ENCODE measurements around the gene ULK4. TPM values are rescaled to one million over a fixed set of nuclear protein-coding genes. Genes with fewer than 3 reads are reported as not detected.

ULK4 gene
- total and polyA plus RNA-seq, 9 of the 15 experiments (the other 6 are each of a cell fraction or from before 2014, with no cell fraction given), result 3.0 to 5.9 (median 3.5) TPM

DNA sequence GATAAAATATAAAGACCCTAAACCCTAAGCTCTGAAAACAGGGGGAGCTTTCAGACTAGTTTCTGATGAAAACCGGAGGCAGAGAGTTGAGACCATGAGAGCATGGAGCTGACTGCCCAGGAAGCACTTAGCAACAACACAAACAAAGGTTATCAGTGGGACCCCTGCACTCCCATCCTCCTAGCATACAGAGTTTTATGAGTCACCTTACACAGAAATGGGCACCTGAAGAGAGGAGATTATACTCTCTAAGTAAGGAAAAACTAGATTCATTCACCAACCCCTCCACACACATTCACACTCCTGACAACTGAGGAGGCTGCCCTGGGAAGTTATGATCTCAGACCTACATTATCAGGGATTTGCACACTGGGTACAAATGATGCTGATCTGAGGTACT is 261.7 kb downstream of the ULK4 start (continued):
- TF ChIP-seq, protein P1, sequence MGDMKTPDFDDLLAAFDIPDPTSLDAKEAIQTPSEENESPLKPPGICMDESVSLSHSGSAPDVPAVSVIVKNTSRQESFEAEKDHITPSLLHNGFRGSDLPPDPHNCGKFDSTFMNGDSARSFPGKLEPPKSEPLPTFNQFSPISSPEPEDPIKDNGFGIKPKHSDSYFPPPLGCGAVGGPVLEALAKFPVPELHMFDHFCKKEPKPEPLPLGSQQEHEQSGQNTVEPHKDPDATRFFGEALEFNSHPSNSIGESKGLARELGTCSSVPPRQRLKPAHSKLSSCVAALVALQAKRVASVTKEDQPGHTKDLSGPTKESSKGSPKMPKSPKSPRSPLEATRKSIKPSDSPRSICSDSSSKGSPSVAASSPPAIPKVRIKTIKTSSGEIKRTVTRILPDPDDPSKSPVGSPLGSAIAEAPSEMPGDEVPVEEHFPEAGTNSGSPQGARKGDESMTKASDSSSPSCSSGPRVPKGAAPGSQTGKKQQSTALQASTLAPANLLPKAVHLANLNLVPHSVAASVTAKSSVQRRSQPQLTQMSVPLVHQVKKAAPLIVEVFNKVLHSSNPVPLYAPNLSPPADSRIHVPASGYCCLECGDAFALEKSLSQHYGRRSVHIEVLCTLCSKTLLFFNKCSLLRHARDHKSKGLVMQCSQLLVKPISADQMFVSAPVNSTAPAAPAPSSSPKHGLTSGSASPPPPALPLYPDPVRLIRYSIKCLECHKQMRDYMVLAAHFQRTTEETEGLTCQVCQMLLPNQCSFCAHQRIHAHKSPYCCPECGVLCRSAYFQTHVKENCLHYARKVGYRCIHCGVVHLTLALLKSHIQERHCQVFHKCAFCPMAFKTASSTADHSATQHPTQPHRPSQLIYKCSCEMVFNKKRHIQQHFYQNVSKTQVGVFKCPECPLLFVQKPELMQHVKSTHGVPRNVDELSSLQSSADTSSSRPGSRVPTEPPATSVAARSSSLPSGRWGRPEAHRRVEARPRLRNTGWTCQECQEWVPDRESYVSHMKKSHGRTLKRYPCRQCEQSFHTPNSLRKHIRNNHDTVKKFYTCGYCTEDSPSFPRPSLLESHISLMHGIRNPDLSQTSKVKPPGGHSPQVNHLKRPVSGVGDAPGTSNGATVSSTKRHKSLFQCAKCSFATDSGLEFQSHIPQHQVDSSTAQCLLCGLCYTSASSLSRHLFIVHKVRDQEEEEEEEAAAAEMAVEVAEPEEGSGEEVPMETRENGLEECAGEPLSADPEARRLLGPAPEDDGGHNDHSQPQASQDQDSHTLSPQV (IDR thresholded peaks at IDR 0.05), result 0 out of 2 replicates have a peak, but pooled peaks have one; percentile 22
- no peak for TF ChIP-seq WHSC1 (IDR thresholded peaks at IDR 0.05; ENCODE audit: low read length)
- TF ChIP-seq, protein P2, sequence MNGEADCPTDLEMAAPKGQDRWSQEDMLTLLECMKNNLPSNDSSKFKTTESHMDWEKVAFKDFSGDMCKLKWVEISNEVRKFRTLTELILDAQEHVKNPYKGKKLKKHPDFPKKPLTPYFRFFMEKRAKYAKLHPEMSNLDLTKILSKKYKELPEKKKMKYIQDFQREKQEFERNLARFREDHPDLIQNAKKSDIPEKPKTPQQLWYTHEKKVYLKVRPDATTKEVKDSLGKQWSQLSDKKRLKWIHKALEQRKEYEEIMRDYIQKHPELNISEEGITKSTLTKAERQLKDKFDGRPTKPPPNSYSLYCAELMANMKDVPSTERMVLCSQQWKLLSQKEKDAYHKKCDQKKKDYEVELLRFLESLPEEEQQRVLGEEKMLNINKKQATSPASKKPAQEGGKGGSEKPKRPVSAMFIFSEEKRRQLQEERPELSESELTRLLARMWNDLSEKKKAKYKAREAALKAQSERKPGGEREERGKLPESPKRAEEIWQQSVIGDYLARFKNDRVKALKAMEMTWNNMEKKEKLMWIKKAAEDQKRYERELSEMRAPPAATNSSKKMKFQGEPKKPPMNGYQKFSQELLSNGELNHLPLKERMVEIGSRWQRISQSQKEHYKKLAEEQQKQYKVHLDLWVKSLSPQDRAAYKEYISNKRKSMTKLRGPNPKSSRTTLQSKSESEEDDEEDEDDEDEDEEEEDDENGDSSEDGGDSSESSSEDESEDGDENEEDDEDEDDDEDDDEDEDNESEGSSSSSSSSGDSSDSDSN (IDR thresholded peaks at IDR 0.05; ENCODE audit: borderline replicate concordance in 1 of 2, low read depth in 2 of 2, low read length in 2 of 2), result no peak
- TF ChIP-seq PTBP1 (IDR thresholded peaks at IDR 0.05; ENCODE audit: low read depth, low read length), result no peak
- TF ChIP-seq GABPB2 (CRISPR knock-in tag; conservative IDR thresholded peaks at IDR 0.05), result no peak
- peak; percentile 92 for TF ChIP-seq DPF2 (IDR thresholded peaks at IDR 0.05)
- TF ChIP-seq HNRNPH1 (optimal IDR thresholded peaks at IDR 0.05; ENCODE audit: low read depth, low read length), result no peak
- no peak for TF ChIP-seq CTBP1 (IDR thresholded peaks at IDR 0.05; ENCODE audit: borderline replicate concordance)
- TF ChIP-seq TAF15 (IDR thresholded peaks at IDR 0.05; ENCODE audit: low read depth, low read length), result no peak
- TF ChIP-seq, protein P3, sequence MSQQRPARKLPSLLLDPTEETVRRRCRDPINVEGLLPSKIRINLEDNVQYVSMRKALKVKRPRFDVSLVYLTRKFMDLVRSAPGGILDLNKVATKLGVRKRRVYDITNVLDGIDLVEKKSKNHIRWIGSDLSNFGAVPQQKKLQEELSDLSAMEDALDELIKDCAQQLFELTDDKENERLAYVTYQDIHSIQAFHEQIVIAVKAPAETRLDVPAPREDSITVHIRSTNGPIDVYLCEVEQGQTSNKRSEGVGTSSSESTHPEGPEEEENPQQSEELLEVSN (IDR thresholded peaks at IDR 0.05; ENCODE audit: borderline replicate concordance in 1 of 2, extremely low read depth in 1 of 2, insufficient read depth in 1 of 2, insufficient read length in 1 of 2, low read depth in 1 of 2, low read length in 1 of 2, poor library complexity in 1 of 2, severe bottlenecking in 1 of 2), result peak in 1 of 2 experiments; percentile 17
- TF ChIP-seq ZZZ3 (IDR thresholded peaks at IDR 0.05), result no peak
- TF ChIP-seq, protein P4, sequence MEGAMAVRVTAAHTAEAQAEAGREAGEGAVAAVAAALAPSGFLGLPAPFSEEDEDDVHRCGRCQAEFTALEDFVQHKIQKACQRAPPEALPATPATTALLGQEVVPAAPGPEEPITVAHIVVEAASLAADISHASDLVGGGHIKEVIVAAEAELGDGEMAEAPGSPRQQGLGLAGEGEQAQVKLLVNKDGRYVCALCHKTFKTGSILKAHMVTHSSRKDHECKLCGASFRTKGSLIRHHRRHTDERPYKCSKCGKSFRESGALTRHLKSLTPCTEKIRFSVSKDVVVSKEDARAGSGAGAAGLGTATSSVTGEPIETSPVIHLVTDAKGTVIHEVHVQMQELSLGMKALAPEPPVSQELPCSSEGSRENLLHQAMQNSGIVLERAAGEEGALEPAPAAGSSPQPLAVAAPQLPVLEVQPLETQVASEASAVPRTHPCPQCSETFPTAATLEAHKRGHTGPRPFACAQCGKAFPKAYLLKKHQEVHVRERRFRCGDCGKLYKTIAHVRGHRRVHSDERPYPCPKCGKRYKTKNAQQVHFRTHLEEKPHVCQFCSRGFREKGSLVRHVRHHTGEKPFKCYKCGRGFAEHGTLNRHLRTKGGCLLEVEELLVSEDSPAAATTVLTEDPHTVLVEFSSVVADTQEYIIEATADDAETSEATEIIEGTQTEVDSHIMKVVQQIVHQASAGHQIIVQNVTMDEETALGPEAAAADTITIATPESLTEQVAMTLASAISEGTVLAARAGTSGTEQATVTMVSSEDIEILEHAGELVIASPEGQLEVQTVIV (CRISPR knock-in tag; IDR thresholded peaks at IDR 0.05; ENCODE audit: borderline replicate concordance), result no peak
- peak; percentile 68; the same call in 1 of the 2 replicates for TF ChIP-seq ZBTB7A (IDR thresholded peaks at IDR 0.05; ENCODE audit: borderline replicate concordance, control insufficient read depth, low read depth, low read length)
- peak; percentile 84 for TF ChIP-seq NCOR1 (IDR thresholded peaks at IDR 0.05)
- TF ChIP-seq PHF20 (IDR thresholded peaks at IDR 0.05; ENCODE audit: partially characterized antibody), result no peak
- peak; percentile 89 for TF ChIP-seq CBFA2T2 (conservative IDR thresholded peaks at IDR 0.05)
- TF ChIP-seq SMAD2 (IDR thresholded peaks at IDR 0.05; ENCODE audit: low read depth, low read length), result no peak

All from K562 (cell line).